IMR-90 (cell line): ENCODE measurements around the gene DNAJC22. TPM values are rescaled to one million over a fixed set of nuclear protein-coding genes. Genes with fewer than 3 reads are reported as not detected.

Source experiments
- ATAC-seq: fragments of 200-7000 bp; cut with Tn5 transposase; 2 replicates; pipeline ENCODE4 v1.9.1; 2020; ENCODE audit warnings: low read depth, mild to moderate bottlenecking, moderate library complexity
- BruUV-seq: library from RNA; stranded (reverse); fragments of 400-500 nt; replicated peaks from 2 replicates; lab custom pipeline; 2021; lab: Mats Ljungman, UMichigan
- CTCF ChIA-PET: fragments of 300-600 bp; formaldehyde crosslinking; extraction: SDS; loops from one replicate; lab custom pipeline; 2021; ENCODE audit warnings: antibody characterized with exemption; lab: Yijun Ruan, JAX
- POLR2A ChIA-PET: fragments of 300-600 bp; sonication (Branson Sonifier 250); formaldehyde crosslinking; loops from one replicate; lab custom pipeline; 2022; ENCODE audit warnings: antibody characterized with exemption; ENCODE audit not compliant: unreplicated experiment; lab: Charles Lee
- DNase-seq: peaks from one replicate; pipeline ENCODE4 v3.0.0; 2013
- H2AFZ ChIP-seq: replicated peaks from 2 replicates; pipeline ENCODE3; 2013; ENCODE audit warnings: low read length, mild to moderate bottlenecking; ENCODE audit not compliant: poor library complexity
- H2AK5ac ChIP-seq: 2 replicates; pipeline ENCODE4 v1.6.1; 2013; ENCODE audit warnings: low read depth, low read length, inconsistent platforms
- H2AK9ac ChIP-seq: replicated peaks from 2 replicates; pipeline ENCODE3; 2013; ENCODE audit warnings: mild to moderate bottlenecking, low read depth, low read length, moderate library complexity; ENCODE audit not compliant: poor library complexity
- H2BK120ac ChIP-seq: 2 replicates; pipeline ENCODE4 v1.6.1; 2013; ENCODE audit warnings: low read depth, low read length, inconsistent platforms
- H2BK15ac ChIP-seq: 3 replicates; pipeline ENCODE4 v1.6.1; 2013; ENCODE audit warnings: low read depth, low read length, inconsistent platforms
- H2BK20ac ChIP-seq: 2 replicates; pipeline ENCODE4 v1.6.1; 2013; ENCODE audit warnings: low read depth, mild to moderate bottlenecking, inconsistent platforms, low read length, moderate library complexity
- H2BK5ac ChIP-seq: 2 replicates; pipeline ENCODE4 v1.6.1; 2013; ENCODE audit warnings: mild to moderate bottlenecking, low read depth, low read length, inconsistent platforms; ENCODE audit not compliant: poor library complexity, severe bottlenecking
- H3K14ac ChIP-seq: replicated peaks from 2 replicates; pipeline ENCODE4 v1.6.1; 2013; ENCODE audit warnings: low read depth, low read length, inconsistent platforms
- H3K18ac ChIP-seq: 2 replicates; pipeline ENCODE4 v1.6.1; 2013; ENCODE audit warnings: low read depth, low read length, control low read depth
- H3K23ac ChIP-seq: 2 replicates; pipeline ENCODE4 v1.6.1; 2013; ENCODE audit warnings: low read depth, low read length, inconsistent platforms
- H3K27ac ChIP-seq: 2 replicates; pipeline ENCODE4 v1.5.1; 2013; ENCODE audit warnings: mild to moderate bottlenecking, control low read depth, low read length; ENCODE audit not compliant: insufficient read depth
- H3K27me3 ChIP-seq: 2 replicates; pipeline ENCODE4 v1.6.1; 2013; ENCODE audit warnings: low read length; ENCODE audit not compliant: control insufficient read depth, insufficient read depth
- H3K36me3 ChIP-seq: 2 replicates; pipeline ENCODE4 v1.6.1; 2013; ENCODE audit warnings: low read length, mixed read lengths; ENCODE audit not compliant: control insufficient read depth, insufficient read depth
- H3K4ac ChIP-seq: 2 replicates; pipeline ENCODE4 v1.6.1; 2013; ENCODE audit warnings: low read depth, low read length, inconsistent platforms
- H3K4me1 ChIP-seq: 2 replicates; pipeline ENCODE4 v1.6.1; 2013; ENCODE audit warnings: low read length, mixed read lengths; ENCODE audit not compliant: control insufficient read depth, insufficient read depth
- H3K4me2 ChIP-seq: 2 replicates; pipeline ENCODE4 v1.6.1; 2013; ENCODE audit warnings: low read depth, mild to moderate bottlenecking, control low read depth, low read length, moderate library complexity
- H3K4me3 ChIP-seq: 2 replicates; pipeline ENCODE4 v1.5.1; 2013; ENCODE audit warnings: low read depth, mild to moderate bottlenecking, control low read depth, low read length, moderate library complexity; ENCODE audit not compliant: insufficient read depth
- H3K56ac ChIP-seq: 2 replicates; pipeline ENCODE4 v1.6.1; 2013; ENCODE audit warnings: low read length, inconsistent platforms; ENCODE audit not compliant: insufficient read depth; ENCODE audit errors: extremely low read depth
- H3K79me1 ChIP-seq, 2 experiments: 2 replicates each; pipeline ENCODE4 v1.6.1; 2013; ENCODE audit warnings: low read length in 2 of 2, inconsistent platforms in 1 of 2, low read depth in 1 of 2
- H3K9ac ChIP-seq: 2 replicates; pipeline ENCODE4 v1.6.1; 2013; ENCODE audit warnings: low read depth, low read length, control low read depth
- H3K9me1 ChIP-seq: 2 replicates; pipeline ENCODE4 v1.6.1; 2013; ENCODE audit warnings: low read length, inconsistent platforms; ENCODE audit not compliant: insufficient read depth
- H3K9me3 ChIP-seq: 2 replicates; pipeline ENCODE4 v1.6.1; 2013; ENCODE audit warnings: low read length; ENCODE audit not compliant: control insufficient read depth, insufficient read depth
- H4K20me1 ChIP-seq: 2 replicates; pipeline ENCODE4 v1.6.1; 2013; ENCODE audit warnings: low read length, inconsistent platforms; ENCODE audit not compliant: insufficient read depth
- H4K5ac ChIP-seq: 2 replicates; pipeline ENCODE4 v1.6.1; 2013; ENCODE audit warnings: mild to moderate bottlenecking, low read depth, low read length, control low read depth
- H4K8ac ChIP-seq, 2 experiments: 2 replicates each; pipeline ENCODE4 v1.6.1; 2013; ENCODE audit warnings: low read depth in 2 of 2, low read length in 2 of 2, control low read depth in 1 of 2, inconsistent platforms in 1 of 2
- H4K91ac ChIP-seq: 2 replicates; pipeline ENCODE4 v1.6.1; 2013; ENCODE audit warnings: low read depth, low read length, inconsistent platforms; ENCODE audit not compliant: insufficient read depth
- CHD1 ChIP-seq: IDR thresholded peaks from 2 replicates; pipeline ENCODE4 v1.6.1; 2012; ENCODE audit warnings: low read depth, low read length, improper control_type of control experiment
- FOS ChIP-seq: fragments of 150-350 bp; IDR thresholded peaks from 2 replicates; pipeline ENCODE4 v1.6.1; 2016; ENCODE audit warnings: low read depth, low read length
- MAZ ChIP-seq: IDR thresholded peaks from 2 replicates; pipeline ENCODE4 v1.6.1; 2012; ENCODE audit warnings: low read depth, mild to moderate bottlenecking, low read length, improper control_type of control experiment, moderate library complexity, borderline replicate concordance
- MXI1 ChIP-seq: IDR thresholded peaks from 2 replicates; pipeline ENCODE4 v1.6.1; 2012; ENCODE audit warnings: low read depth, mild to moderate bottlenecking, low read length, moderate library complexity, borderline replicate concordance
- NFE2L2 ChIP-seq: fragments of 150-350 bp; IDR thresholded peaks from 2 replicates; pipeline ENCODE4 v1.6.1; 2016; ENCODE audit warnings: low read depth, mild to moderate bottlenecking, low read length
- RAD21 ChIP-seq: IDR thresholded peaks from 2 replicates; pipeline ENCODE4 v1.6.1; 2012; ENCODE audit warnings: low read length, improper control_type of control experiment
- RCOR1 ChIP-seq: IDR thresholded peaks from 2 replicates; pipeline ENCODE4 v1.6.1; 2012; ENCODE audit warnings: mild to moderate bottlenecking, low read length, improper control_type of control experiment; ENCODE audit not compliant: insufficient replicate concordance
- WGBS, 2 experiments: methylation state at CpG; one replicate each; pipeline versions ENCODE4 v1.1.5 to v1.1.7; 2013; ENCODE audit warnings: missing lambda C conversion rate in 2 of 2; ENCODE audit not compliant: insufficient read length in 1 of 2; ENCODE audit errors: extremely low coverage in 2 of 2; 5-methylcytosine and 5-hydroxymethylcytosine counted together
- dilution Hi-C: fragments of 300-500 bp; cut with HindIII; formaldehyde crosslinking; loops from one replicate; pipeline ENCODE4 v1.14.3; 2018; ENCODE audit warnings: low sequenced_read_pairs; ENCODE audit not compliant: unreplicated experiment
- in situ Hi-C: fragments of 300-500 bp; cut with MboI; formaldehyde crosslinking; loops from 3 replicates; pipeline ENCODE4 v1.14.3; 2019; ENCODE audit warnings: low sequenced_read_pairs, inconsistent platforms, mixed read lengths
- intact Hi-C: fragments of 100-400 bp; cut with micrococcal nuclease; formaldehyde crosslinking; loops from 2 replicates; pipeline ENCODE4 v1.10.0; 2022
- polyA plus RNA-seq, 3 experiments: library from polyadenylated mRNA; depleted of rRNA; stranded (reverse); fragments of >200 nt; gene quantifications; 2 replicates each; pipeline ENCODE4 v1.2.3, GENCODE V29; 2012; ENCODE audit warnings: low replicate concordance in 1 of 3
- total RNA-seq: library from RNA; depleted of rRNA; stranded (reverse); fragments of >200 nt; gene quantifications from 2 replicates; pipeline ENCODE4 v1.2.3, GENCODE V29; 2012

The DNAJC22 gene
- total and polyA plus RNA-seq, 2 of the 4 experiments (the other 2 are of a cell fraction), result 8.1 to 8.2 TPM

DNA sequence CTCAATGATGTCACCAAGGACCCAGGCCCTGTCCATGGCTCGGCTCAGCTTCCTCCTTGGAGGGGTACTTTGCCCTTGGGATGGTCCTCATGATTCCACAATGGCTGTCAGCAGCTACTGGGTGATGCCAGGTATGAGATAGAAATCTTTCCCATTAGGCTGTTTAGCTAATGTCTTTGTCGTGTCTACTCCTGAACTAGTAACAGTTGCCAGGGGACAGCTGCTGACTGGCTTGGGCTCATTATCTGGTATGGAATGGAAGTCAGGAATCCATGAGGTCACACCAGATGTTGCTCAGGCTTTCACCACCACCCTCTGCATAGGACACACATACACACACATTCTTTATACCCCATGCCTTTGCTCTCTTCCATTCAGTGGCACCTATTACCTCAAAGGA, 42.5 kb upstream of the DNAJC22 start:
- intact Hi-C loops, result no loop called here
- H4K8ac ChIP-seq, result no peak overlapping the region

More for the DNA sequence above, 42.5 kb upstream of the DNAJC22 start:
- H2AFZ ChIP-seq, result no peak overlapping the region
- ChIA-PET CTCF (interaction anchor here (1.2 kb wide), 2 partner anchors 27 to 44 kb away, joined by 3 read pairs; no protein-coding TSS in a partner anchor), POLR2A (no interaction called here)
- no peak overlapping the region for H4K5ac ChIP-seq
- H3K4me2 ChIP-seq, result no peak overlapping the region
- BruUV-seq, result no TSS peak
- no peaks in the 10 kb centered on the region for H4K20me1 ChIP-seq
- H3K9me3 ChIP-seq, result no peaks in the 10 kb centered on the region; the same call in 1 of the 2 replicates
- dilution Hi-C loops (no loop called here), in situ Hi-C loops (no loop called here)
- no peak overlapping the region for H2BK5ac ChIP-seq
- peaks cover 24% of the 10 kb centered on the region for H3K27me3 ChIP-seq
- 0 out of 2 replicates have a peak, but pooled peaks cover 4% of the 10 kb centered on the region for H3K9me1 ChIP-seq
- H3K23ac ChIP-seq, result no peak overlapping the region
- H3K79me1 ChIP-seq, result no peaks in the 10 kb centered on the region
- no peak overlapping the region for H3K56ac ChIP-seq
- ATAC-seq (peak; percentile 53), DNase-seq (peak; percentile 62)
- H2BK20ac ChIP-seq, result no peak overlapping the region
- H4K91ac ChIP-seq, result no peak overlapping the region
- H3K36me3 ChIP-seq, result no peaks in the 10 kb centered on the region
- no peak overlapping the region for H3K9ac ChIP-seq
- no peak overlapping the region for H3K4ac ChIP-seq
- no peak for TF ChIP-seq MXI1
- TF ChIP-seq MAZ, result no peak
- TF ChIP-seq FOS, result no peak
- no peak for TF ChIP-seq NFE2L2
- TF ChIP-seq RCOR1, result no peak
- TF ChIP-seq CHD1, result no peak
- TF ChIP-seq RAD21, result no peak
- no peak overlapping the region for H2BK120ac ChIP-seq
- H3K4me3 ChIP-seq, result no peak overlapping the region
- H2AK9ac ChIP-seq, result no peak overlapping the region
- 100% methylated on average over 1 of the region's 2 CpGs; no CpG with 5 or more reads in 1 of the 2 experiments for WGBS, 2 experiments
- no peak overlapping the region for H2AK5ac ChIP-seq
- no peak overlapping the region for H3K18ac ChIP-seq
- H3K27ac ChIP-seq, result no peak overlapping the region
- H3K14ac ChIP-seq, result no peak overlapping the region
- no peak overlapping the region for H2BK15ac ChIP-seq
- H3K4me1 ChIP-seq, result no peaks in the 10 kb centered on the region
